Measurements from ENCODE around the gene ASB8. TPM values are rescaled to one million over a fixed set of nuclear protein-coding genes. Genes with fewer than 3 reads are reported as not detected.
"Not testable (repeated sequence)": the region's sequence is repeated elsewhere in the genome, so short reads cannot be mapped to it uniquely, and the experiment has no call there.

Gene ASB8
- total and polyA plus RNA-seq, 2 donors (not counting 1 experiment from before 2014, with no cell fraction given) = 23.8 to 35.0 TPM

- Histone ChIP-seq H4K20me1 (ENCODE audit: control insufficient read depth, extremely low read depth, insufficient read depth, low read length) (no peaks in the 10 kb centered on the region), H3K36me3 (ENCODE audit: control insufficient read depth, insufficient read depth, low read length) (no peaks in the 10 kb centered on the region), H3K4me2 (ENCODE audit: extremely low read depth, insufficient read depth, low read length) (peak overlapping the region; percentile 64), H3K79me2 (ENCODE audit: control insufficient read depth, insufficient read depth, low read length) (peaks cover 11% of the 10 kb centered on the region), H2AFZ (ENCODE audit: low read length) (peak overlapping the region; percentile 47), H3K4me3 (replicated peaks in 1 of 4; ENCODE audit: control extremely low read depth in 1 of 4, insufficient read depth in 1 of 4, low read depth in 3 of 4, low read length in 4 of 4) (peak overlapping the region in 2 of 4 experiments; percentile 89 to 100), H3K9ac (ENCODE audit: insufficient read depth, low read length) (no peak overlapping the region), H3K27ac (ENCODE audit: insufficient read depth, low read length) (peak overlapping the region; percentile 8), H3K27me3 (ENCODE audit: control insufficient read depth, insufficient read depth, low read length) (no peaks in the 10 kb centered on the region), H3K4me1 (ENCODE audit: control insufficient read depth, extremely low read depth, insufficient read depth, low read length) (peaks cover 2% of the 10 kb centered on the region), H3K9me3 (ENCODE audit: control insufficient read depth, insufficient read depth, low read depth, low read length) (no peaks in the 10 kb centered on the region)
- TF ChIP-seq CTCF (conservative IDR thresholded peaks at IDR 0.05 in 1 of 2, IDR thresholded peaks at IDR 0.05 in 1 of 2; ENCODE audit: low read depth in 1 of 2, low read length in 2 of 2) (no peak), EZH2 (IDR thresholded peaks at IDR 0.05; ENCODE audit: low read length, missing control alignments) (no peak)
- no peak for DNase-seq (ENCODE audit: low read depth in 2 of 2)
These were observed 615 bp upstream of the ASB8 start for GRCh38 chr12:48157889-48158370.

- Histone ChIP-seq H3K4me2 (ENCODE audit: extremely low read depth, insufficient read depth, low read length) (peak overlapping the region; percentile 98), H3K4me3 (replicated peaks in 1 of 4; ENCODE audit: control extremely low read depth in 1 of 4, insufficient read depth in 1 of 4, low read depth in 3 of 4, low read length in 4 of 4) (peak overlapping the region; percentile 58 to 100 (median 84)), H3K4me1 (ENCODE audit: control insufficient read depth, extremely low read depth, insufficient read depth, low read length) (peaks cover 2% of the 10 kb centered on the region), H4K20me1 (ENCODE audit: control insufficient read depth, extremely low read depth, insufficient read depth, low read length) (no peaks in the 10 kb centered on the region), H3K9ac (ENCODE audit: insufficient read depth, low read length) (peak overlapping the region; percentile 52), H3K36me3 (ENCODE audit: control insufficient read depth, insufficient read depth, low read length) (no peaks in the 10 kb centered on the region), H2AFZ (ENCODE audit: low read length) (peak overlapping the region; percentile 42), H3K27ac (ENCODE audit: insufficient read depth, low read length) (peak overlapping the region; percentile 32), H3K27me3 (ENCODE audit: control insufficient read depth, insufficient read depth, low read length) (no peaks in the 10 kb centered on the region), H3K9me3 (ENCODE audit: control insufficient read depth, insufficient read depth, low read depth, low read length) (no peaks in the 10 kb centered on the region), H3K79me2 (ENCODE audit: control insufficient read depth, insufficient read depth, low read length) (peaks cover 11% of the 10 kb centered on the region)
- DNase-seq (ENCODE audit: low read depth in 2 of 2) = no peak
- TF ChIP-seq EZH2 (IDR thresholded peaks at IDR 0.05; ENCODE audit: low read length, missing control alignments) (no peak), CTCF (conservative IDR thresholded peaks at IDR 0.05 in 1 of 2, IDR thresholded peaks at IDR 0.05 in 1 of 2; ENCODE audit: low read depth in 1 of 2, low read length in 2 of 2) (no peak)
These were observed 680 bp downstream of the ASB8 start for GRCh38 chr12:48156652-48157017.

GRCh38 chr12:48155786-48156185 lies 1.5 kb downstream of the ASB8 start:
- not testable (repeated sequence) for H3K4me2 ChIP-seq (ENCODE audit: extremely low read depth, insufficient read depth, low read length)

More at GRCh38 chr12:48155786-48156185, 1.5 kb downstream of the ASB8 start:
- H4K20me1 ChIP-seq (ENCODE audit: control insufficient read depth, extremely low read depth, insufficient read depth, low read length); H3K27ac ChIP-seq (ENCODE audit: insufficient read depth, low read length); H3K9me3 ChIP-seq (ENCODE audit: control insufficient read depth, insufficient read depth, low read depth, low read length); DNase-seq (ENCODE audit: low read depth in 2 of 2); H3K4me3 ChIP-seq (replicated peaks in 1 of 4; ENCODE audit: control extremely low read depth in 1 of 4, insufficient read depth in 1 of 4, low read depth in 3 of 4, low read length in 4 of 4); H3K36me3 ChIP-seq (ENCODE audit: control insufficient read depth, insufficient read depth, low read length); H3K4me1 ChIP-seq (ENCODE audit: control insufficient read depth, extremely low read depth, insufficient read depth, low read length); H3K27me3 ChIP-seq (ENCODE audit: control insufficient read depth, insufficient read depth, low read length); H3K9ac ChIP-seq (ENCODE audit: insufficient read depth, low read length); H2AFZ ChIP-seq (ENCODE audit: low read length): not testable (repeated sequence)
- H3K79me2 ChIP-seq (ENCODE audit: control insufficient read depth, insufficient read depth, low read length) = peaks cover 11% of the 10 kb centered on the region

Data from fibroblast of lung (primary cell).